Endodermal cell (in vitro differentiated cells): ENCODE data around the gene SLC13A5. TPM values are rescaled to one million over a fixed set of nuclear protein-coding genes. Genes with fewer than 3 reads are reported as not detected.

ENCODE experiments used
- DNase-seq: peaks from one replicate; pipeline ENCODE4 v3.0.0-alpha.2; 2017
- H3K27ac ChIP-seq: 2 replicates; pipeline ENCODE4 v1.5.1; 2013; ENCODE audit warnings: mild to moderate bottlenecking, low read depth, low read length, moderate library complexity
- H3K27me3 ChIP-seq: 2 replicates; pipeline ENCODE4 v1.6.1; 2013; ENCODE audit warnings: mild to moderate bottlenecking, low read length, moderate library complexity; ENCODE audit not compliant: insufficient read depth, control insufficient read depth, poor library complexity, severe bottlenecking
- H3K36me3 ChIP-seq: 2 replicates; pipeline ENCODE4 v1.7.0; 2013; ENCODE audit warnings: mild to moderate bottlenecking, low read length, moderate library complexity; ENCODE audit not compliant: control insufficient read depth, insufficient read depth
- H3K4me1 ChIP-seq: one replicate; pipeline ENCODE4 v1.7.0; 2013; ENCODE audit warnings: low read length; ENCODE audit not compliant: control insufficient read depth, insufficient read depth
- H3K4me3 ChIP-seq: 2 replicates; pipeline ENCODE4 v1.5.1; 2013; ENCODE audit warnings: mild to moderate bottlenecking, low read length, moderate library complexity
- H3K9ac ChIP-seq: 2 replicates; pipeline ENCODE4 v1.6.1; 2013; ENCODE audit warnings: mild to moderate bottlenecking, low read length, moderate library complexity; ENCODE audit not compliant: poor library complexity, severe bottlenecking; ENCODE audit errors: extremely low read depth
- H3K9me3 ChIP-seq: 2 replicates; pipeline ENCODE4 v1.6.1; 2013; ENCODE audit warnings: mild to moderate bottlenecking, low read length, moderate library complexity; ENCODE audit not compliant: control insufficient read depth
- H3K27ac Mint-ChIP-seq: 2 replicates; pipeline ENCODE4 v1.8.0; 2020; ENCODE audit warnings: mixed read lengths
- H3K27me3 Mint-ChIP-seq: 2 replicates; pipeline ENCODE4 v1.8.0; 2021; ENCODE audit warnings: mild to moderate bottlenecking, mixed read lengths; ENCODE audit not compliant: insufficient read depth
- H3K36me3 Mint-ChIP-seq: 2 replicates; pipeline ENCODE4 v1.8.0; 2020; ENCODE audit warnings: low read depth, mixed read lengths
- H3K4me1 Mint-ChIP-seq: 2 replicates; pipeline ENCODE4 v1.8.0; 2020; ENCODE audit warnings: mixed read lengths
- H3K4me3 Mint-ChIP-seq: 2 replicates; pipeline ENCODE4 v1.8.0; 2020; ENCODE audit warnings: mild to moderate bottlenecking, moderate library complexity, mixed read lengths
- H3K9me3 Mint-ChIP-seq: 2 replicates; pipeline ENCODE4 v1.8.0; 2020; ENCODE audit warnings: mild to moderate bottlenecking, mixed read lengths
- WGBS, 2 experiments: methylation state at CpG; one replicate each; pipeline versions ENCODE4 v1.1.5 to v1.1.7; 2013; ENCODE audit warnings: missing lambda C conversion rate in 2 of 2, mixed read lengths in 1 of 2; ENCODE audit not compliant: insufficient coverage in 1 of 2, insufficient read length in 1 of 2; 5-methylcytosine and 5-hydroxymethylcytosine counted together
- total RNA-seq, 2 donors: library from RNA; stranded (reverse); fragmentation: NEBNext Ultra II Directional in 1 of 2; extraction: Animal tissue kit (Norgen Biotek cat#: 25700) in 1 of 2; gene quantifications; 2 replicates in 1 of 2; 3 replicates in 1 of 2; pipeline ENCODE4 v1.2.1, GENCODE V29; 2021
- TF ChIP-seq, protein P1 (sequence below): fragments of 200-600 bp; sonication (generic); conservative IDR thresholded peaks from 2 replicates; pipeline ENCODE4 v1.5.0; 2021; ENCODE audit warnings: antibody characterized with exemption, mild to moderate bottlenecking

The SLC13A5 gene
- total RNA-seq, 2 donors from 2014 or later: 3.9 to 8.4 TPM

DNA sequence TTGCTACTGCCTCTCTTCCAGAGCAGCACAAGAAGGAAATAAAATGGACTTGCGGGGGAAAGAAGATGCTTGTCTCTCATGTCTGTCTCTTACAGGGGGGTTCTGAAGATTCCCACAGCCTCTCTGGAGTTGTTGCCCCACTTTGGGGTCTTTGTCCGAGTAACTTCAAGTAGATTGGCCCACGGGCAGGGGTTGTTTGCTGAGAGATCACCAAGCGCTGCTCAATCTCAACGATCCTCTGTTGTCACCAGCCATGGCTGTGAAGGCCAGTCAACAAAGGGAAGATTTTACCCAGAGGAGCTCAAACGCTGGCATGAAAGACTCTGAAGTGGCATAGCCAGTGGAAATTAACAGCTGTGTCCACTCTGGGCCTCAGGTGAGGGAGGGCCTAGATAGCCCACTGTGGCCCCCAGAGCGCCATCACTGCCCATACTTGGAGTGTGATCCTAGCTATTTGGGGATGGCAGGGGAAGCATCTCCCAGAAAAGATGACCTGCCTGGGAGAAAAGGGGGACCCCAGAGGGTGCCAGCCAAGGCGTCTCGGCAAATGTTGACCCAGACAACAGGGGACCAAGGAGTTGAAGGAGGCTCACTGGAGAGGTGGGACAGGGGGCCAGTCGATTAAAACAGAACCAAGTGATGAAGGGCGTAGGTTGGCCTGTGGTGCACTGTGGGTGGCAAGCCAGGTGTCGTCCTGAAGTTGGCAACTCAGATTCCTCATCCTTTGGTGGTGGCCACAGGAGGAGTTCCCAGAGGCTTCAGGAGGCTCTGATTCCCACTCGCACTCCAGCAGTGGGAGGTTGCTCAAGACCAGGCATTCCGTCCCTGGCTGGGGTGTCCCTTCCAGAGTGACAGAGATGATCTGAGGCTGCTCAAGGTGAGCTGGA is 28.0 kb downstream of the SLC13A5 start:
- Histone ChIP-seq H3K36me3 (no peaks in the 10 kb centered on the region), H3K4me1 (peaks cover 9% of the 10 kb centered on the region), H3K27me3 (no peaks in the 10 kb centered on the region), H3K4me3 (no peak overlapping the region), H3K9ac (no peak overlapping the region), H3K9me3 (no peaks in the 10 kb centered on the region), H3K27ac (no peak overlapping the region)
- DNase-seq: peak; percentile 61
- 87 to 88% methylated on average over 11 to 14 of the region's 14 CpGs for WGBS, 2 experiments
- TF ChIP-seq, protein P1, sequence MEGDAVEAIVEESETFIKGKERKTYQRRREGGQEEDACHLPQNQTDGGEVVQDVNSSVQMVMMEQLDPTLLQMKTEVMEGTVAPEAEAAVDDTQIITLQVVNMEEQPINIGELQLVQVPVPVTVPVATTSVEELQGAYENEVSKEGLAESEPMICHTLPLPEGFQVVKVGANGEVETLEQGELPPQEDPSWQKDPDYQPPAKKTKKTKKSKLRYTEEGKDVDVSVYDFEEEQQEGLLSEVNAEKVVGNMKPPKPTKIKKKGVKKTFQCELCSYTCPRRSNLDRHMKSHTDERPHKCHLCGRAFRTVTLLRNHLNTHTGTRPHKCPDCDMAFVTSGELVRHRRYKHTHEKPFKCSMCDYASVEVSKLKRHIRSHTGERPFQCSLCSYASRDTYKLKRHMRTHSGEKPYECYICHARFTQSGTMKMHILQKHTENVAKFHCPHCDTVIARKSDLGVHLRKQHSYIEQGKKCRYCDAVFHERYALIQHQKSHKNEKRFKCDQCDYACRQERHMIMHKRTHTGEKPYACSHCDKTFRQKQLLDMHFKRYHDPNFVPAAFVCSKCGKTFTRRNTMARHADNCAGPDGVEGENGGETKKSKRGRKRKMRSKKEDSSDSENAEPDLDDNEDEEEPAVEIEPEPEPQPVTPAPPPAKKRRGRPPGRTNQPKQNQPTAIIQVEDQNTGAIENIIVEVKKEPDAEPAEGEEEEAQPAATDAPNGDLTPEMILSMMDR: no peak
- peaks cover 5% of the 10 kb centered on the region for H3K27me3 Mint-ChIP-seq
- H3K27ac Mint-ChIP-seq: no peak overlapping the region
- H3K9me3 Mint-ChIP-seq: no peaks in the 10 kb centered on the region
- H3K4me3 Mint-ChIP-seq: peak overlapping the region; percentile 5
- H3K36me3 Mint-ChIP-seq: no peaks in the 10 kb centered on the region
- peaks cover 26% of the 10 kb centered on the region for H3K4me1 Mint-ChIP-seq

DNA sequence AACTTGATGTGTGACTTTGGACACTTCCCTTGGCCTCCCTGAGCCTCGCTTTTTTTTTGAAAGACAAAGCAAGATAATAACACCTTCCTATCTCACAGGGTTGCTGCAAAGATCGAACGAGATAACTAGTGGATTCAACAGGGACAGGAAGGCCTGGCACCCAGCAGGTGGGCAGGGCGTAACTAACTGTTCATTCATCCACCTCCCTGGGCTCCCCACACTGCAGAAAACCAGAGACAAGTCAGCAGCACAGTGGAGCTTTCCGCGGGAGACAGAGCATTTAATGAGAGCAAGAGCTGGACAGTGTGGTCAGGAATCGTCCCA is 28.7 kb downstream of the SLC13A5 start:
- Mint-ChIP-seq H3K4me1 (peaks cover 26% of the 10 kb centered on the region), H3K27me3 (peaks cover 5% of the 10 kb centered on the region)

DNA sequence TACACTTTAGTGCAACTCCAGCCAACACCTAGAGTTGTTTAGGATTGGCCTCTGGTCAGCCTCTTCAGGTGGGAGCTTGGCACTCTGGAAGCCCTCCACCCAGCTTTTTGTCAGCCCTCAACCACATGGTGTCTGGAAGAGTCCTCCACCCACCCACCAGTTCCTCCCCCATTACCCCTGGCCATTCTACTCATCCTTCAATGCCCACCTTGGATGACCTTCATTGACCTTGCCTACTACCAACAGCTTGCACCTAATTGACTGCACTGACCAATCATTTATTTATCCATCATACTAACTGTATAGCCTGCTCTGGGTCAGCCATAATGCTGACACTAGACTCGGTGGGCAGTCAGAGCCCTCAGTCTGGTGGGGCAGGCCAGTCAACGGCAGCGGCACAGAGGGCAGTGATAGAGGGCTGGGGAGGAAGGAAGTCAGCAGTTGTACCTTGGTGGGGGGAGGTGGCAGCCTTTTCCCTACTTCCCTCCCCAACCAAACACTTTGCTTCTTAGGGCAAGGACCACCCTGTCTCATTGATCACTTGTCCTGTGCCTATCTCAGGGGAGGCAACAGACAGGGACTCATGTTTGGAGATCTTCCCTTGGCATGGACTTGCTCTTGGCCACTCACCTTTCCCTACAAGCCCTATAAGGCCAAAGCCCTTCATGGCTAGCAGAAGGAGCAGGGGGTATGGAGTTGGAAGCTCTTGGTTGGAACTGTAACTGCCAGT is 29.3 kb downstream of the SLC13A5 start:
- Mint-ChIP-seq H3K4me1 (peaks cover 26% of the 10 kb centered on the region), H3K27ac (peak overlapping the region; percentile 45), H3K36me3 (no peaks in the 10 kb centered on the region), H3K4me3 (peak overlapping the region; percentile 5), H3K9me3 (no peaks in the 10 kb centered on the region), H3K27me3 (peaks cover 5% of the 10 kb centered on the region)
- DNase-seq: no peak
- no peaks in the 10 kb centered on the region for H3K36me3 ChIP-seq
- no peak overlapping the region for H3K9ac ChIP-seq
- TF ChIP-seq, protein P1: no peak
- H3K27ac ChIP-seq: no peak overlapping the region
- peaks cover 9% of the 10 kb centered on the region for H3K4me1 ChIP-seq
- H3K4me3 ChIP-seq: no peak overlapping the region
- 97% methylated on average over 3 of the region's 3 CpGs; no CpG with 5 or more reads in 1 of the 2 experiments for WGBS, 2 experiments
- H3K9me3 ChIP-seq: no peaks in the 10 kb centered on the region
- H3K27me3 ChIP-seq: no peaks in the 10 kb centered on the region

More for the DNA sequence above, 28.7 kb downstream of the SLC13A5 start:
- no peaks in the 10 kb centered on the region for H3K9me3 Mint-ChIP-seq
- peaks cover 9% of the 10 kb centered on the region for H3K4me1 ChIP-seq
- no peak overlapping the region for H3K4me3 ChIP-seq
- no peak overlapping the region for H3K27ac ChIP-seq
- H3K27ac Mint-ChIP-seq: peak overlapping the region; percentile 45
- WGBS, 2 experiments: 67 to 84% methylated on average over 3 to 7 of the region's 7 CpGs
- peak; percentile 81 for DNase-seq
- H3K27me3 ChIP-seq: no peaks in the 10 kb centered on the region
- no peaks in the 10 kb centered on the region for H3K36me3 Mint-ChIP-seq
- H3K9me3 ChIP-seq: no peaks in the 10 kb centered on the region
- peak overlapping the region; percentile 5 for H3K4me3 Mint-ChIP-seq
- H3K36me3 ChIP-seq: no peaks in the 10 kb centered on the region
- no peak overlapping the region for H3K9ac ChIP-seq
- TF ChIP-seq, protein P1: no peak
